ENCODE results near the gene NSUN7.
"Not testable (repeated sequence)": the region's sequence is repeated elsewhere in the genome, so short reads cannot be mapped to it uniquely, and the experiment has no call there.

NSUN7 gene

DNA sequence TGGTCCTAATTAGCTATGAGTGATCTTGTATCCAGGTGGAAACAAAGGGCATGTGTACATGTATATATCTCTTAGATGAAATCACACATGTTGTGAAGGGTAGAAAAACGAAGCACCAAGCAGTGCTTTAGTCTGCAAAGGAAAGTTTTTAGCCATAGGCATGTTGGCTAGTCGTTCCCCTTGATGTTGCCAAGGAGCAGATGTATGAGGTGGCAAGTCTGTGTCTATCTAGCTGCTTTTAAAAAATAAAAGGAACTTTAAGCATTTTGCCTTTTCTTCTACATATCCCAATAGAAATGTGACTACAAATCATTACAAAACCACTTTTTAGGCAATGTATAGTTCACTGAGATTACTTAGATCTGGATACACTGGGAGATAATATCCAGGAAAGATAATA, 63.1 kb downstream of the NSUN7 start:
- no peak for DNase-seq (ENCODE audit: low read depth in 3 of 3)

DNA sequence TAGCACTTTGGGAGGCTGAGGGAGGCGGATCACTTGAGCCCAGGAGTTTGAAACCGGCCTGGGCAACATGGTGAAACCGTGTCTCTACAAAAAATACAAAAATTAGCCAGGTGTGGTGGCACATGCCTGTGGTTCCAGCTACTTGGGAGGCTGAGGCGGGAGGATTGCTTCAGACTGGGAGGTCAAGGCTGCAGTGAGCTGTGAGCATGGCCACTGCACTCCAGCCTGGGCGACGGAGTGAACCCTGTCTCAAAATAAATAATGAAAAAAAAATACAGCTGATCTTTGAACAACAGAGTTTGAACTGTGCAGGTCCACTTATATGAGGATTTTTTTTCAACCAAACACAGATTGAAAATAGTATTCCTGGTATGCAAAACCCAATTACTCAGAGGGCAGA, 67.4 kb downstream of the NSUN7 start:
- not testable (repeated sequence) for DNase-seq (ENCODE audit: low read depth in 3 of 3)

GRCh38 chr4:40820101-40820500, 70.3 kb downstream of the NSUN7 start:
- no peak for DNase-seq (ENCODE audit: low read depth in 3 of 3)

GRCh38 chr4:40822420-40823166, 72.8 kb downstream of the NSUN7 start:
- no peak for DNase-seq (ENCODE audit: low read depth in 3 of 3)

- DNase-seq (ENCODE audit: low read depth in 3 of 3): no peak
Observed at GRCh38 chr4:40825014-40825838, 75.5 kb downstream of the NSUN7 start.

GRCh38 chr4:40826821-40827220, 77.1 kb downstream of the NSUN7 start:
- no peak for DNase-seq (ENCODE audit: low read depth in 3 of 3)

- no peak for DNase-seq (ENCODE audit: low read depth in 3 of 3)
Observed at GRCh38 chr4:40827758-40828157, 78.0 kb downstream of the NSUN7 start.

GRCh38 chr4:40828661-40829060, 78.9 kb downstream of the NSUN7 start:
- DNase-seq (ENCODE audit: low read depth in 3 of 3): no peak

GRCh38 chr4:40829586-40829985, 79.8 kb downstream of the NSUN7 start:
- no peak for DNase-seq (ENCODE audit: low read depth in 3 of 3)

GRCh38 chr4:40831146-40831907, 81.6 kb downstream of the NSUN7 start:
- no peak for DNase-seq (ENCODE audit: low read depth in 3 of 3)

DNA sequence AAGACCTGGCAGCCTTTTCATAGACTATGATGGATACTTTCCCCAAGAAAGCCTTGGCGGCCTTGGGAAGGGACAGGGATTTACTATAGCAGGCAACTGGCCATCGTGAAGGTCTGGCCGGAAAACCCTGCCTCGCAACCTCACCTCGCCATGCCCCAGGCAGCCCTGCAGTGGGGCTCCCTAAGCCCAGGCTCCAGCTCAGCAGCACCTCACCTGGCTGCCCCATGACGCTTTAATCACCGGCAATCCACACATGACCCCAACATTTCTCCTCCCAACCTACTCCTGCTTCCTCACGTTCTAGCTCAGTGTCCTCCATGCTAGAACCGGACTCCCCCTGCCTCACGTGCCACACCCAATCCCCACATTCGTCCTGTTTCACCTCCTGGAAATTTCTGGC, 82.4 kb downstream of the NSUN7 start:
- DNase-seq (ENCODE audit: low read depth in 3 of 3): no peak

DNA sequence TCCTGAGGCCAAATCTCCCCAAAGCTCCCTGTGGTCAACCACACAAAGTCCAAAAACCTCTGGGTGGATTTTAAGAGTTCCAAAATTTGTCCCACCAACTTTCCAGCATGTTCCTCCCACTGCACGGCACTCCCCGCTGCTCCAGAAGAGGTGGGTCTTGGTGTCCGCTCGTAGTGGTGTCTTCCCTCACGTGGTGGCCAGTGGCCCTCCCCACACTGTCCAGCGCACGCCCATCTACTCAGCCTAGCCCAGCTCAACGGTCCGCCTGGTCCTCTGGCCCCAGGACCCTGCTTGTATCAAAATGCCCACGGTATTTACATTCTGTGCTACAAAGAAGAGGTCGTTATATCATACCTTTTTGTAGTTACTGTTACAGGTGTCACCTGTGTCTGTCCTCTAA, 83.5 kb downstream of the NSUN7 start:
- DNase-seq (ENCODE audit: low read depth in 3 of 3): no peak

DNA sequence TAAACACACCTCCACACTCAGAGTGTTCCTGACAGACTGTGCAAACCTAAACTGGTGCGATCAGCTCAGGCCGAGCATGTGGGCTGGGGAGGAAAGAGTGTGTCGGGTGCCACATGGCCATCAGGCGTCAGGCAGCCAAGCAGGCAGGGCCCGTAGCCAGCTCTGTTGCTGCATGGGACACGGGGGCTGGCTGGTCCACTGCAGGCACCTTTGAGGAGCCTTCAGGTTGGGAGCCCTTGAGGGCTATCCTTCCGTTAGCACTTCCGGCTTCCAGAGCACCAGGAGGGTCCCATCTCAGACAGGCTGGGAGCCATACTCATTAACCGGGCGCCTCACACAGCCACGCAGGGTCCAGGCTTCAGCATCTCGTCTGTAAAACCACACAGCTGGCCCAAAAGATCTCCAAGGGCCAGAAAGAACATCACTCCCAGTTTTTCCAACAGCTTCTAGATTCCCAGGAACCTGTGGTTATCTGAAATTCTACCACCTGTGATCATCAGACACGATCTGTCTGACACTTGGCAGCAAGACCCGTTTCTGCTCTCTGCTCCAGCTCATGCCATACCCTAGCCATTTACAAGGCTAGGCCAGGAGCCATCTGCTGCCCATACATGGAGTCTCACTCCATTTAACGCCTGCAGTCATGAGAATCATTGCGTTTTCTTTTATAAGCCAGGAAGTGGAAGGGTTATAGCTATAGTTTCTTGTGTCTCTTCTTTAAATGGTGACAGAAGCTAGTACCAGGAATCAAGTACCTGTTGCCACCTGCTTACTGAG, 87.5 kb downstream of the NSUN7 start:
- no peak for DNase-seq (ENCODE audit: low read depth in 3 of 3)

- DNase-seq (ENCODE audit: low read depth in 3 of 3): no peak
Observed at GRCh38 chr4:40838742-40839141, 89.0 kb downstream of the NSUN7 start.

DNA sequence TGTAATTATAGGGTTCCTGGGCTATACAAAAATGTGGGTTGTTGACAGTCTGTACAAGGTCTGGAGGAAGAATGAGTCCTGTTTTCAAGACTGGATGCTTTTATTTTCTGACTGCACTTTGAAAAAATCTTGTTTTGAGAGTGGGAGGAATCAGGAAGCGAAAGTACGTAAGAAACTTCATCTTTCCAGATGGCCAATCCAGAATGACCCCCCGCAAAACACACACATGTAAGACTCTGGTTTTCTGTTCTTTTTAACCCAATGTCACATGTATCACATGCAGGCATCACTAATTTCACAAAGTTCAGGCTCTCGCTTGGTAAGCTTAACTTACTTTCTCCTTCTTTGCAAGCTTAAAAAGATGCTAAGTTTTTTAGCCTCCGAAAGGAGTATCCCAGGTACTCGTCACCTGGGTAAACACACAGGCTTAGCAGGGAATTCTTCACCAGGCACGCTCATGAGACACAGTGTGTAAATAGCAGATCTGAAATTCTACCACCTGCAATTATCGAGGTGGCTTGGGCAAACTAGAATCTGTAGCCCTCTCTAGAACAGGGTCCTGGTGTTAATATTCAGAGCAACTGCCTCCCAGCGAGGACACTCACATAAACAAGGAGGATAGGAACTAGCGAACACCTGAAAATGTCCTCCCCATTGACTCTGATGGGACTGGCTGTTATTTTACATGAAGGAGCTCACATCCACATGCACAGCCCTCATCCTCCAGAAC, 90.7 kb downstream of the NSUN7 start:
- no peak for DNase-seq (ENCODE audit: low read depth in 3 of 3)

DNA sequence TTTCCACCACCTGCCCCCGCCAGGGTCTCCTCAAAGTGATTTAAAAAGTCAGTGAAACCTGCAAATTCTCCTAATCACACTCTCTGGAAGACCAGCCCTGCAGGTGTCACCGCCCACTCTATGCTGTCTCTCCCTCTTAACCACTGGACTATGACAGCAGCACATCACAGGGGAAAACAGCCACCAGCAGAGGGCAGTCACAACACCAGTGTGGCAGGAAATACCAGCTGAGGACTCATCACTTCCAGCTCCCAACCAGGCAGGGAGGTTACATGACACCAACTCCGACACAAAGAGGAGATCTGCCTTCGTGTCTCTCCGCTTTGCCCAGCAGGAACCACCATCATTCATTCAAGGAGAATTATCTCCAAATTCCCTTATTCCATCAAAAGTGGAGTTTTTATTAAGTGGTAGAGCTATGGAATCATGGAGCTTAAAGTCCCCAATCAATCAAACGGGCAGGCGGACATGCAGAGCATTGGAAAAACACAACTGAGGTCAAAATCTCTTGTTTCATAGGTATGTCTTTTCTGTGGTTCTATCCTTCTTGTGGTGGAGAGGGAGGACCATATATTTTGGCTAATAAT, 91.3 kb downstream of the NSUN7 start:
- DNase-seq (ENCODE audit: low read depth in 3 of 3): peak; percentile 68 to 81 (median 72)

- DNase-seq (ENCODE audit: low read depth in 3 of 3): no peak
Observed at GRCh38 chr4:40842318-40842717, 92.6 kb downstream of the NSUN7 start.

GRCh38 chr4:40842725-40843423, 93.1 kb downstream of the NSUN7 start:
- DNase-seq (ENCODE audit: low read depth in 3 of 3): no peak

- DNase-seq (ENCODE audit: low read depth in 3 of 3): peak in 1 of 3 donors; percentile 16
Observed at GRCh38 chr4:40843696-40844095, 93.9 kb downstream of the NSUN7 start.

GRCh38 chr4:40844261-40844660, 94.5 kb downstream of the NSUN7 start:
- DNase-seq (ENCODE audit: low read depth in 3 of 3): no peak
